CD8-positive, alpha-beta memory T cell (primary cell): Measurements from ENCODE around the gene RAX2. TPM values are rescaled to one million over a fixed set of nuclear protein-coding genes. Genes with fewer than 3 reads are reported as not detected.

Experiments
- CTCF ChIA-PET: fragments of 350-600 bp; sonication (Branson Sonifier 250); formaldehyde crosslinking; loops from one replicate; lab custom pipeline; 2021; ENCODE audit warnings: antibody characterized with exemption; lab: Charles Lee
- POLR2A ChIA-PET: fragments of 350-600 bp; sonication (Branson Sonifier 250); formaldehyde crosslinking; loops from one replicate; lab custom pipeline; 2021; ENCODE audit warnings: antibody characterized with exemption; lab: Charles Lee
- DNase-seq, 5 donors: peaks; one replicate each; pipeline versions ENCODE4 v3.0.0 to v3.0.0-alpha.2; 2020 to 2022; ENCODE audit warnings: mixed read lengths in 1 of 5
- H3K27ac ChIP-seq: one replicate; pipeline ENCODE4 v1.7.0; 2013; ENCODE audit warnings: low read depth, mild to moderate bottlenecking, low read length, moderate library complexity
- H3K27me3 ChIP-seq: 2 replicates; pipeline ENCODE4 v1.7.0; 2013; ENCODE audit warnings: low read length, mild to moderate bottlenecking; ENCODE audit not compliant: insufficient read depth, poor library complexity, severe bottlenecking
- H3K36me3 ChIP-seq: 2 replicates; pipeline ENCODE4 v1.7.0; 2013; ENCODE audit warnings: mild to moderate bottlenecking, low read length, moderate library complexity; ENCODE audit not compliant: insufficient read depth
- H3K4me1 ChIP-seq: 2 replicates; pipeline ENCODE4 v1.7.0; 2013; ENCODE audit warnings: mild to moderate bottlenecking, low read length, moderate library complexity; ENCODE audit not compliant: insufficient read depth
- H3K4me3 ChIP-seq: 2 replicates; pipeline ENCODE4 v1.7.0; 2013; ENCODE audit warnings: mild to moderate bottlenecking, low read length
- H3K9me3 ChIP-seq: 2 replicates; pipeline ENCODE4 v1.7.0; 2013; ENCODE audit warnings: mild to moderate bottlenecking, low read length
- H3K27ac Mint-ChIP-seq, 8 donors: one replicate each; pipeline ENCODE4 v1.8.0; 2020 to 2021; ENCODE audit warnings: mixed read lengths in 8 of 8, mild to moderate bottlenecking in 6 of 8, inconsistent platforms in 3 of 8, moderate library complexity in 3 of 8
- H3K27me3 Mint-ChIP-seq, 2 donors: one replicate each; pipeline ENCODE4 v1.8.0; 2020 to 2021; ENCODE audit warnings: mixed read lengths in 2 of 2, mild to moderate bottlenecking in 1 of 2, moderate library complexity in 1 of 2
- H3K36me3 Mint-ChIP-seq, 3 donors: one replicate each; pipeline ENCODE4 v1.8.0; 2020 to 2021; ENCODE audit warnings: mixed read lengths in 3 of 3, inconsistent platforms in 1 of 3, mild to moderate bottlenecking in 1 of 3
- H3K4me1 Mint-ChIP-seq, 3 donors: one replicate each; pipeline ENCODE4 v1.8.0; 2020 to 2021; ENCODE audit warnings: mixed read lengths in 3 of 3, inconsistent platforms in 1 of 3, mild to moderate bottlenecking in 1 of 3
- H3K4me3 Mint-ChIP-seq, 7 donors: one replicate each; pipeline ENCODE4 v1.8.0; 2020 to 2021; ENCODE audit warnings: mixed read lengths in 7 of 7, mild to moderate bottlenecking in 6 of 7, moderate library complexity in 4 of 7, inconsistent platforms in 2 of 7
- H3K9me3 Mint-ChIP-seq, 5 donors: one replicate each; pipeline ENCODE4 v1.8.0; 2020 to 2022; ENCODE audit warnings: mixed read lengths in 5 of 5, mild to moderate bottlenecking in 3 of 5, moderate library complexity in 2 of 5, inconsistent platforms in 1 of 5
- polyA plus RNA-seq: library from polyadenylated mRNA; unstranded; fragments of 300-500 nt; fragmentation: Illumina TruSeq; gene quantifications from one replicate; pipeline ENCODE4 v1.2.3, GENCODE V29; 2021
- total RNA-seq, 2 experiments: library from RNA; stranded (reverse); gene quantifications; one replicate each; pipeline ENCODE4 v1.2.3, GENCODE V29; 2021

RAX2 gene
- total RNA-seq (not detected), polyA plus RNA-seq (not detected)

- Mint-ChIP-seq H3K27me3 (no peaks in the 10 kb centered on the region), H3K4me1 (peaks cover 0 to 8% (median 4%) of the 10 kb centered on the region in 3 donors), H3K9me3 (no peaks in the 10 kb centered on the region), H3K4me3 (peak within 1 kb of the TSS in 1 of 7 donors; percentile 41), H3K27ac (no peak within 1 kb of the TSS), H3K36me3 (peaks cover 0 to 30% (median 7%) of the 10 kb centered on the region in 3 donors)
- Histone ChIP-seq H3K4me1 (no peaks in the 10 kb centered on the region), H3K9me3 (no peaks in the 10 kb centered on the region), H3K27me3 (no peaks in the 10 kb centered on the region), H3K27ac (no peak within 1 kb of the TSS), H3K4me3 (no peak within 1 kb of the TSS), H3K36me3 (no peaks in the 10 kb centered on the region)
- ChIA-PET CTCF (interaction anchor here (1.5 kb wide), 1 partner anchor 50 kb away, joined by 3 read pairs; no protein-coding TSS in a partner anchor), POLR2A (no interaction called here)
- DNase-seq: no peak
These were observed at the start of gene RAX2 for GRCh38 chr19:3771906-3772455. RAX2 (minus strand) TSS chr19:3772228; CDS start chr19:3771742, 486 bp downstream.

- no peak for DNase-seq
- Histone ChIP-seq H3K4me1 (peaks cover 9% of the 10 kb centered on the region), H3K27me3 (no peaks in the 10 kb centered on the region), H3K27ac (no peak overlapping the region), H3K9me3 (no peaks in the 10 kb centered on the region), H3K4me3 (no peak overlapping the region), H3K36me3 (no peaks in the 10 kb centered on the region)
- Mint-ChIP-seq H3K4me1 (peaks cover 8 to 22% (median 10%) of the 10 kb centered on the region in 3 donors), H3K36me3 (no peaks in the 10 kb centered on the region), H3K27ac (peak overlapping the region in 1 of 8 donors; percentile 82), H3K4me3 (no peak overlapping the region), H3K27me3 (no peaks in the 10 kb centered on the region), H3K9me3 (no peaks in the 10 kb centered on the region)
- CTCF ChIA-PET: interaction anchor here (1.0 to 5.3 kb wide), 6 partner anchors 9 to 61 kb away, joined by 3 to 63 read pairs (median 11); partner anchors contain the start of genes APBA3 and MRPL54
- POLR2A ChIA-PET: interaction anchor here (1.1 to 1.7 kb wide), 3 partner anchors 22 to 101 kb away, joined by 3 to 4 read pairs (median 4); no protein-coding TSS in a partner anchor
These were observed 49.1 kb upstream of the RAX2 start for GRCh38 chr19:3821156-3821555.

- no peak overlapping the region for H3K4me3 ChIP-seq
- CTCF ChIA-PET: interaction anchor here (0.5 to 5.3 kb wide), 2 partner anchors 57 to 60 kb away, joined by 3 to 63 read pairs; partner anchors contain the start of genes APBA3 and MRPL54
- H3K4me1 ChIP-seq: peaks cover 14% of the 10 kb centered on the region
- H3K27ac ChIP-seq: no peak overlapping the region
- Mint-ChIP-seq H3K27ac (no peak overlapping the region), H3K36me3 (no peaks in the 10 kb centered on the region), H3K4me3 (no peak overlapping the region), H3K9me3 (no peaks in the 10 kb centered on the region), H3K4me1 (peaks cover 12 to 24% (median 13%) of the 10 kb centered on the region in 3 donors), H3K27me3 (no peaks in the 10 kb centered on the region)
- no peaks in the 10 kb centered on the region for H3K36me3 ChIP-seq
- no peaks in the 10 kb centered on the region for H3K27me3 ChIP-seq
- DNase-seq: no peak
- POLR2A ChIA-PET: no interaction called here
- H3K9me3 ChIP-seq: no peaks in the 10 kb centered on the region
These were observed 48.0 kb upstream of the RAX2 start for GRCh38 chr19:3819989-3820388.

- Histone ChIP-seq H3K9me3 (no peaks in the 10 kb centered on the region), H3K27me3 (no peaks in the 10 kb centered on the region), H3K36me3 (no peaks in the 10 kb centered on the region), H3K4me3 (no peak overlapping the region), H3K4me1 (peaks cover 25% of the 10 kb centered on the region), H3K27ac (no peak overlapping the region)
- ChIA-PET CTCF (interaction anchor here (1.0 to 2.0 kb wide), 5 partner anchors 23 to 57 kb away, joined by 3 to 7 read pairs (median 4); partner anchors contain the start of genes MATK and MRPL54), POLR2A (interaction anchor here (1.0 kb wide), 1 partner anchor 57 kb away, joined by 3 read pairs; the partner anchor contains the start of gene MRPL54)
- no peaks in the 10 kb centered on the region for H3K27me3 Mint-ChIP-seq
- peaks cover 23 to 35% (median 24%) of the 10 kb centered on the region in 3 donors for H3K4me1 Mint-ChIP-seq
- peak overlapping the region in 1 of 7 donors; percentile 75 for H3K4me3 Mint-ChIP-seq
- H3K27ac Mint-ChIP-seq: no peak overlapping the region
- no peaks in the 10 kb centered on the region for H3K9me3 Mint-ChIP-seq
- no peak for DNase-seq
- no peaks in the 10 kb centered on the region for H3K36me3 Mint-ChIP-seq
These were observed 46.9 kb upstream of the RAX2 start for GRCh38 chr19:3818918-3819317.

- ChIA-PET CTCF (interaction anchor here (0.9 to 2.0 kb wide), 6 partner anchors 10 to 56 kb away, joined by 3 to 7 read pairs (median 4); partner anchors contain the start of genes MATK and MRPL54), POLR2A (interaction anchor here (1.0 kb wide), 1 partner anchor 56 kb away, joined by 3 read pairs; the partner anchor contains the start of gene MRPL54)
- H3K36me3 Mint-ChIP-seq: no peaks in the 10 kb centered on the region
- no peaks in the 10 kb centered on the region for H3K27me3 Mint-ChIP-seq
- H3K9me3 Mint-ChIP-seq: no peaks in the 10 kb centered on the region
- no peak overlapping the region for H3K4me3 Mint-ChIP-seq
- H3K27me3 ChIP-seq: no peaks in the 10 kb centered on the region
- H3K36me3 ChIP-seq: no peaks in the 10 kb centered on the region
- H3K4me1 ChIP-seq: peaks cover 30% of the 10 kb centered on the region
- peaks cover 27 to 39% (median 28%) of the 10 kb centered on the region in 3 donors for H3K4me1 Mint-ChIP-seq
- H3K9me3 ChIP-seq: no peaks in the 10 kb centered on the region
- DNase-seq: no peak
- no peak overlapping the region for H3K4me3 ChIP-seq
- no peak overlapping the region for H3K27ac ChIP-seq
- peak overlapping the region in 1 of 8 donors; percentile 50 for H3K27ac Mint-ChIP-seq
These were observed 46.4 kb upstream of the RAX2 start for GRCh38 chr19:3818466-3818865.

- CTCF ChIA-PET: interaction anchor here (0.9 to 2.1 kb wide), 5 partner anchors 10 to 55 kb away, joined by 3 to 6 read pairs (median 4); partner anchors contain the start of genes MATK and MRPL54
- Mint-ChIP-seq H3K4me3 (no peak overlapping the region), H3K27ac (no peak overlapping the region), H3K9me3 (no peaks in the 10 kb centered on the region), H3K4me1 (peaks cover 33 to 46% (median 35%) of the 10 kb centered on the region in 3 donors), H3K27me3 (no peaks in the 10 kb centered on the region), H3K36me3 (no peaks in the 10 kb centered on the region)
- POLR2A ChIA-PET: interaction anchor here (1.0 kb wide), 1 partner anchor 56 kb away, joined by 3 read pairs; the partner anchor contains the start of gene MRPL54
- H3K4me3 ChIP-seq: no peak overlapping the region
- DNase-seq: no peak
- peaks cover 37% of the 10 kb centered on the region for H3K4me1 ChIP-seq
- no peak overlapping the region for H3K27ac ChIP-seq
- H3K36me3 ChIP-seq: no peaks in the 10 kb centered on the region
- no peaks in the 10 kb centered on the region for H3K27me3 ChIP-seq
- H3K9me3 ChIP-seq: no peaks in the 10 kb centered on the region
These were observed 45.7 kb upstream of the RAX2 start for GRCh38 chr19:3817761-3818160.

- POLR2A ChIA-PET: no interaction called here
- Histone ChIP-seq H3K4me3 (no peak overlapping the region), H3K27ac (no peak overlapping the region), H3K27me3 (no peaks in the 10 kb centered on the region), H3K4me1 (peaks cover 47% of the 10 kb centered on the region), H3K9me3 (no peaks in the 10 kb centered on the region), H3K36me3 (no peaks in the 10 kb centered on the region)
- CTCF ChIA-PET: interaction anchor here (1.3 to 2.1 kb wide), 3 partner anchors 50 to 55 kb away, joined by 3 to 6 read pairs (median 4); partner anchors contain the start of genes APBA3 and MRPL54
- no peaks in the 10 kb centered on the region for H3K36me3 Mint-ChIP-seq
- H3K4me1 Mint-ChIP-seq: peaks cover 36 to 48% (median 37%) of the 10 kb centered on the region in 3 donors
- H3K27ac Mint-ChIP-seq: no peak overlapping the region
- no peak for DNase-seq
- H3K27me3 Mint-ChIP-seq: no peaks in the 10 kb centered on the region
- H3K9me3 Mint-ChIP-seq: no peaks in the 10 kb centered on the region
- no peak overlapping the region for H3K4me3 Mint-ChIP-seq
These were observed 44.7 kb upstream of the RAX2 start for GRCh38 chr19:3816566-3817218.
